ENCODE data around the gene LAMC2.

The LAMC2 gene

DNA sequence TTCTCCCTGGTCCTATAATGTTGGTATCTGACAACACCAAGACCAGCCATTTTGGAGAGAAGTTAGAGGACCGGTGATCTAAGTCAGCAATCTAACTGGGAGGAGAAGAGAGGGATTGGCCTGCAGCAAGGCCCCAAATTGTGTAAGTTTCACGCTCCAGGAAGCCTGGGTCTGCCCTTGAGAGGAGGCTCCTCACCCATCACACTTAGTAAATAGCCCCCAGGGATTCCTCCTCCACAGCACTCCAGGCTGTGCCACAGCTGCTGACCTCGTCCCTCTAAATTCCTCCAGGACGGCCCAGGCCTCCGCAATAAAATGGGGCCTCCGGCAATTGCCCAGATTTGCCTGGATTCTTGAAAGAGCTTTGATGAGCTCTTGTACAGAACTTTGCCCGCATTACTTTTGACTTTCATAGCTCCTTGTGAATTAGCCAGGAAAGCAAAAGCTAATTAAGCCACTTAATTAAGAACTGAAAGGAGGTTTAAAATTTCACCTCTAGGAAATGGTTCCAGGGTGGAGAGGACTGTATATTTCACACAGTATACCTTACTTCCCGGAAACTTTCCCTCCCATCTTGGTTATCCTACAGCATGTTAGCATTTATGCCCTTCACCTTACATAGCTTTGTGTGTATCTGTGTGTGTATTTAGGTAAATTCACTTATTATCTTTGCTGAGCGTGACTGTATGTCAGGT, 90.5 kb downstream of the LAMC2 start:
- TF ChIP-seq CREB1 (IDR thresholded peaks at IDR 0.05; ENCODE audit: low read depth): no peak
- TF ChIP-seq, protein P1, sequence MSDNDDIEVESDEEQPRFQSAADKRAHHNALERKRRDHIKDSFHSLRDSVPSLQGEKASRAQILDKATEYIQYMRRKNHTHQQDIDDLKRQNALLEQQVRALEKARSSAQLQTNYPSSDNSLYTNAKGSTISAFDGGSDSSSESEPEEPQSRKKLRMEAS (IDR thresholded peaks at IDR 0.05): no peak
- TF ChIP-seq TEAD4 (IDR thresholded peaks at IDR 0.05): no peak
- TF ChIP-seq EP300 (IDR thresholded peaks at IDR 0.05; ENCODE audit: borderline replicate concordance): no peak
- no peak for TF ChIP-seq TCF12 (IDR thresholded peaks at IDR 0.05; ENCODE audit: low read depth)
- TF ChIP-seq FOXM1 (IDR thresholded peaks at IDR 0.05; ENCODE audit: borderline replicate concordance, low read depth): no peak
- TF ChIP-seq YY1 (IDR thresholded peaks at IDR 0.05; ENCODE audit: low read depth): no peak
- TF ChIP-seq RAD21 (IDR thresholded peaks at IDR 0.05; ENCODE audit: low read depth): no peak
- no peak for TF ChIP-seq NFIC (IDR thresholded peaks at IDR 0.05)
- TF ChIP-seq, protein P2, sequence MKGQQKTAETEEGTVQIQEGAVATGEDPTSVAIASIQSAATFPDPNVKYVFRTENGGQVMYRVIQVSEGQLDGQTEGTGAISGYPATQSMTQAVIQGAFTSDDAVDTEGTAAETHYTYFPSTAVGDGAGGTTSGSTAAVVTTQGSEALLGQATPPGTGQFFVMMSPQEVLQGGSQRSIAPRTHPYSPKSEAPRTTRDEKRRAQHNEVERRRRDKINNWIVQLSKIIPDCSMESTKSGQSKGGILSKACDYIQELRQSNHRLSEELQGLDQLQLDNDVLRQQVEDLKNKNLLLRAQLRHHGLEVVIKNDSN (IDR thresholded peaks at IDR 0.05): no peak
- TF ChIP-seq, protein P3, sequence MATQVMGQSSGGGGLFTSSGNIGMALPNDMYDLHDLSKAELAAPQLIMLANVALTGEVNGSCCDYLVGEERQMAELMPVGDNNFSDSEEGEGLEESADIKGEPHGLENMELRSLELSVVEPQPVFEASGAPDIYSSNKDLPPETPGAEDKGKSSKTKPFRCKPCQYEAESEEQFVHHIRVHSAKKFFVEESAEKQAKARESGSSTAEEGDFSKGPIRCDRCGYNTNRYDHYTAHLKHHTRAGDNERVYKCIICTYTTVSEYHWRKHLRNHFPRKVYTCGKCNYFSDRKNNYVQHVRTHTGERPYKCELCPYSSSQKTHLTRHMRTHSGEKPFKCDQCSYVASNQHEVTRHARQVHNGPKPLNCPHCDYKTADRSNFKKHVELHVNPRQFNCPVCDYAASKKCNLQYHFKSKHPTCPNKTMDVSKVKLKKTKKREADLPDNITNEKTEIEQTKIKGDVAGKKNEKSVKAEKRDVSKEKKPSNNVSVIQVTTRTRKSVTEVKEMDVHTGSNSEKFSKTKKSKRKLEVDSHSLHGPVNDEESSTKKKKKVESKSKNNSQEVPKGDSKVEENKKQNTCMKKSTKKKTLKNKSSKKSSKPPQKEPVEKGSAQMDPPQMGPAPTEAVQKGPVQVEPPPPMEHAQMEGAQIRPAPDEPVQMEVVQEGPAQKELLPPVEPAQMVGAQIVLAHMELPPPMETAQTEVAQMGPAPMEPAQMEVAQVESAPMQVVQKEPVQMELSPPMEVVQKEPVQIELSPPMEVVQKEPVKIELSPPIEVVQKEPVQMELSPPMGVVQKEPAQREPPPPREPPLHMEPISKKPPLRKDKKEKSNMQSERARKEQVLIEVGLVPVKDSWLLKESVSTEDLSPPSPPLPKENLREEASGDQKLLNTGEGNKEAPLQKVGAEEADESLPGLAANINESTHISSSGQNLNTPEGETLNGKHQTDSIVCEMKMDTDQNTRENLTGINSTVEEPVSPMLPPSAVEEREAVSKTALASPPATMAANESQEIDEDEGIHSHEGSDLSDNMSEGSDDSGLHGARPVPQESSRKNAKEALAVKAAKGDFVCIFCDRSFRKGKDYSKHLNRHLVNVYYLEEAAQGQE (IDR thresholded peaks at IDR 0.05; ENCODE audit: low read depth): no peak
- no peak for TF ChIP-seq EGR1 (IDR thresholded peaks at IDR 0.05)
- no peak for TF ChIP-seq TAF1 (IDR thresholded peaks at IDR 0.05; ENCODE audit: low read depth)
- no peak for TF ChIP-seq CEBPB (IDR thresholded peaks at IDR 0.05)
- TF ChIP-seq ZBTB7A (IDR thresholded peaks at IDR 0.05; ENCODE audit: low read depth): no peak

- TF ChIP-seq NFIC (IDR thresholded peaks at IDR 0.05) (no peak), TCF12 (IDR thresholded peaks at IDR 0.05; ENCODE audit: low read depth) (no peak), CREB1 (IDR thresholded peaks at IDR 0.05; ENCODE audit: low read depth) (no peak), EP300 (IDR thresholded peaks at IDR 0.05; ENCODE audit: borderline replicate concordance) (no peak), EGR1 (IDR thresholded peaks at IDR 0.05) (no peak), ZBTB7A (IDR thresholded peaks at IDR 0.05; ENCODE audit: low read depth) (no peak)
Observed at GRCh38 chr1:183277821-183278738, 92.0 kb downstream of the LAMC2 start.

- TF ChIP-seq, protein P3 (IDR thresholded peaks at IDR 0.05; ENCODE audit: low read depth): no peak
- no peak for TF ChIP-seq CREB1 (IDR thresholded peaks at IDR 0.05; ENCODE audit: low read depth)
- peak; percentile 35; the same call in 1 of the 2 replicates for TF ChIP-seq NFIC (IDR thresholded peaks at IDR 0.05)
- TF ChIP-seq FOXM1 (IDR thresholded peaks at IDR 0.05; ENCODE audit: borderline replicate concordance, low read depth): peak; percentile 45; the same call in 1 of the 2 replicates
- TF ChIP-seq, protein P2 (IDR thresholded peaks at IDR 0.05): peak; percentile 62
- no peak for TF ChIP-seq TAF1 (IDR thresholded peaks at IDR 0.05; ENCODE audit: low read depth)
- TF ChIP-seq EGR1 (IDR thresholded peaks at IDR 0.05): no peak
- TF ChIP-seq, protein P1 (IDR thresholded peaks at IDR 0.05): 0 out of 2 replicates have a peak, but pooled peaks have one; percentile 25
- TF ChIP-seq ZBTB7A (IDR thresholded peaks at IDR 0.05; ENCODE audit: low read depth): no peak
- peak; percentile 44; the same call in 1 of the 2 replicates for TF ChIP-seq TCF12 (IDR thresholded peaks at IDR 0.05; ENCODE audit: low read depth)
- no peak for TF ChIP-seq YY1 (IDR thresholded peaks at IDR 0.05; ENCODE audit: low read depth)
- TF ChIP-seq TEAD4 (IDR thresholded peaks at IDR 0.05): peak; percentile 38; the same call in 1 of the 2 replicates
- TF ChIP-seq CEBPB (IDR thresholded peaks at IDR 0.05): no peak
- no peak for TF ChIP-seq RAD21 (IDR thresholded peaks at IDR 0.05; ENCODE audit: low read depth)
- TF ChIP-seq EP300 (IDR thresholded peaks at IDR 0.05; ENCODE audit: borderline replicate concordance): peak; percentile 40; the same call in 1 of the 2 replicates
Observed at GRCh38 chr1:183278739-183279591, 92.9 kb downstream of the LAMC2 start.

DNA sequence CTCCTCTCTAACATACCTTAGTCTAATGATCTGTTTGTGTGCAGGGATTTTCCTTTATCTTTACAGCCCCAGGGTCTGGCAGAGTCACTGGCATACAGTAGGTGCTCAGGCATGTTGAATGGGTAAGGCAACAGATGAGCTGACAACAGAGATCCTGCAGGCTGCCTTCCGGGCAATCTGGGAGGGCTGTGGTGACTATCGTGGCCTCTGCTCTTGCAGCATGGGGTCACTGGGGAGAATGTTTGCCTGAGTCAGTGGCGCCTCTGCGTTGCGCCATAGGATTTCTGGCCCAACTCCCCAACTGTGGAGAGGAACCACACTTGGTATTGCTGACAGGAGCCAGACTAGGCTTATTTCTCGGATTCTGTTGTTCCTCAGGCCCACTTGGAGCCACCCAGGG, 93.8 kb downstream of the LAMC2 start:
- no peak for TF ChIP-seq TCF12 (IDR thresholded peaks at IDR 0.05; ENCODE audit: low read depth)
- TF ChIP-seq, protein P2 (IDR thresholded peaks at IDR 0.05): no peak
- TF ChIP-seq RAD21 (IDR thresholded peaks at IDR 0.05; ENCODE audit: low read depth): no peak
- TF ChIP-seq, protein P3 (IDR thresholded peaks at IDR 0.05; ENCODE audit: low read depth): no peak
